Lung (tissue), 16 donors: ENCODE measurements around the gene ANG. TPM values are rescaled to one million over a fixed set of nuclear protein-coding genes. Genes with fewer than 3 reads are reported as not detected.
"Not testable (repeated sequence)": the region's sequence is repeated elsewhere in the genome, so short reads cannot be mapped to it uniquely, and the experiment has no call there.

Experiments used
- ATAC-seq: fragments of 200-7000 bp; cut with Tn5 transposase; one replicate; pipeline ENCODE4 v1.9.1; 2020; ENCODE audit warnings: moderate number of reproducible peaks; ENCODE audit not compliant: insufficient read depth, low FRiP score
- DNase-seq, 3 donors: peaks; one replicate each; pipeline ENCODE4 v3.0.0-alpha.2; 2013 to 2017
- H3K27ac ChIP-seq, 2 donors: one replicate each; pipeline ENCODE4 v1.5.1; 2013; ENCODE audit warnings: mild to moderate bottlenecking in 2 of 2, moderate library complexity in 2 of 2, control low read depth in 1 of 2, inconsistent platforms in 1 of 2, low read depth in 1 of 2, low read length in 1 of 2
- H3K27me3 ChIP-seq, 3 donors: one replicate each; pipeline ENCODE4 v1.5.1; 2013; ENCODE audit warnings: low read length in 2 of 3; ENCODE audit not compliant: control insufficient read depth in 3 of 3, insufficient read depth in 3 of 3
- H3K36me3 ChIP-seq, 4 donors: one replicate each; pipeline ENCODE4 v1.5.1; 2013; ENCODE audit warnings: low read length in 4 of 4, mild to moderate bottlenecking in 1 of 4, moderate library complexity in 1 of 4; ENCODE audit not compliant: control insufficient read depth in 4 of 4, insufficient read depth in 4 of 4
- H3K4me1 ChIP-seq, 5 donors: one replicate each; pipeline ENCODE4 v1.5.1; 2013; ENCODE audit warnings: low read length in 5 of 5, mild to moderate bottlenecking in 2 of 5, moderate library complexity in 1 of 5; ENCODE audit not compliant: control insufficient read depth in 5 of 5, insufficient read depth in 5 of 5
- H3K4me3 ChIP-seq: one replicate; pipeline ENCODE4 v1.5.1; 2013; ENCODE audit warnings: mild to moderate bottlenecking, control low read depth, moderate library complexity
- H3K9ac ChIP-seq, 2 donors: one replicate each; pipeline ENCODE4 v1.5.1; 2013; ENCODE audit warnings: low read length in 2 of 2, control low read depth in 1 of 2; ENCODE audit not compliant: insufficient read depth in 1 of 2
- H3K9me3 ChIP-seq, 4 donors: one replicate each; pipeline ENCODE4 v1.5.1; 2013; ENCODE audit warnings: low read length in 3 of 4, mild to moderate bottlenecking in 1 of 4, moderate library complexity in 1 of 4; ENCODE audit not compliant: control insufficient read depth in 4 of 4, insufficient read depth in 3 of 4
- WGBS, 2 donors: extraction: QIAGEN DNeasy Blood & Tissue Kit; methylation state at CpG; one replicate each; pipeline ENCODE4 v1.1.7; 2013; 5-methylcytosine and 5-hydroxymethylcytosine counted together
- long read RNA-seq, 5 donors: transcript quantifications; one replicate each; lab custom pipeline, GENCODE V29; 2026
- polyA plus RNA-seq, 2 donors: library from polyadenylated mRNA; stranded (reverse); fragments of 200-250 nt; gene quantifications; one replicate each; pipeline ENCODE4 v1.2.1, GENCODE V29; 2013
- total RNA-seq, 2 donors: library from RNA; depleted of rRNA in 1 of 2; stranded (reverse); fragments of >200 nt in 1 of 2; gene quantifications; one replicate each; pipeline ENCODE4 v1.2.1, GENCODE V29; 2014 to 2021
- TF ChIP-seq, protein P1 (sequence below): IDR thresholded peaks from 2 replicates; pipeline ENCODE4 v1.5.1; 2012; ENCODE audit warnings: mild to moderate bottlenecking; ENCODE audit errors: control extremely low read depth, extremely low read depth
- donor health status: control.
- donor health status: control.
- donor health status: Bipolar disorder and iron deficiency.
- donor health status: healthy.
- donor health status: DM: yes; HTN: yes; CAD: no.

The ANG gene
- 10 to 100 TPM; 14.0 to 16.3 TPM for total RNA-seq
- polyA plus RNA-seq: 10 to 100 TPM; 19.6 to 27.5 TPM
- long read RNA-seq, donor 1, partial matches to known transcripts: 0 of 4 reads
- long read RNA-seq, donor 1, other reads (novel, unspliced or antisense): 0 of 4 reads
- long read RNA-seq, donor 2, transcript ANG-201 (2 exons, 1,222 nt): major isoform, 5 of 5 reads
- long read RNA-seq, donor 2, partial matches to known transcripts: 0 of 5 reads
- long read RNA-seq, donor 2, other reads (novel, unspliced or antisense): 0 of 5 reads
- long read RNA-seq, donor 3, partial matches to known transcripts: 0 of 3 reads
- long read RNA-seq, donor 3, other reads (novel, unspliced or antisense): 0 of 3 reads
- long read RNA-seq, donor 4, partial matches to known transcripts: 0 of 3 reads
- long read RNA-seq, donor 4, other reads (novel, unspliced or antisense): 0 of 3 reads
- long read RNA-seq, donor 5, transcript ANG-201 (2 exons, 1,222 nt): major isoform, 8 of 8 reads
- long read RNA-seq, donor 5, partial matches to known transcripts: 0 of 8 reads
- long read RNA-seq, donor 5, other reads (novel, unspliced or antisense): 0 of 8 reads

DNA sequence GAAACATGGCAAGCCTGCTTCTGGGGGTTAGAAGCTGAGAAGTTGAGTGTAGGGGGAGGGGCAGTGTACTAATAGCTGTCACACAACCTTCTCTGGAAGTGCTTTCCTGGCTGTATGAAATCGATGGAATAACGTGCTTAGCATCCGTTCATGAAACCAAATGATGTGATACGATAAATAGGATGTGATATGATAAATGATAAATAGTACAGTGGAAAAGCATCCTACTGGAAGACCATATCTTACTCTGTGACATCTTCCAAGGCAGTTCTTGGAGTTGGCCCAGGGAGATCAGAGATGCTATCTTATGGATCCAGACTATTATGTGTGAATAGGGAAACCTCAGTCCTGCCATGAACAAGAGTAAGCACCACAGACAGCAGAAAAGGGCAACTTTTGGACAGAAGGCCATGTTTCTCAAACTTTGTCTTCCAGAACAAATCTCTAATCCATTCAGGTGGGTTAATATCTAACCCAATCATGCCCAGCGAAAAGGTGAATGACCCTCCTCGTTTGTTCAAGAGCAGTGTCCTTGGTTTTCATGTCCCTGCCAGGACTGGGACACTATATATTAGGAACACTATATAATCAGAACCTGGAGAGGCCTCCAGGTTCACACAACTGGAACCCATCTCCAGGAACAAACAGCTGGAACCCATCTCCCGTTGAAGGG is at the start of gene ANG:
ANG (plus strand) TSS at position 598 of the 673 bp plus-strand sequence. CDS start 4,801 bp downstream, outside the sequence.
- TF ChIP-seq, protein P1, sequence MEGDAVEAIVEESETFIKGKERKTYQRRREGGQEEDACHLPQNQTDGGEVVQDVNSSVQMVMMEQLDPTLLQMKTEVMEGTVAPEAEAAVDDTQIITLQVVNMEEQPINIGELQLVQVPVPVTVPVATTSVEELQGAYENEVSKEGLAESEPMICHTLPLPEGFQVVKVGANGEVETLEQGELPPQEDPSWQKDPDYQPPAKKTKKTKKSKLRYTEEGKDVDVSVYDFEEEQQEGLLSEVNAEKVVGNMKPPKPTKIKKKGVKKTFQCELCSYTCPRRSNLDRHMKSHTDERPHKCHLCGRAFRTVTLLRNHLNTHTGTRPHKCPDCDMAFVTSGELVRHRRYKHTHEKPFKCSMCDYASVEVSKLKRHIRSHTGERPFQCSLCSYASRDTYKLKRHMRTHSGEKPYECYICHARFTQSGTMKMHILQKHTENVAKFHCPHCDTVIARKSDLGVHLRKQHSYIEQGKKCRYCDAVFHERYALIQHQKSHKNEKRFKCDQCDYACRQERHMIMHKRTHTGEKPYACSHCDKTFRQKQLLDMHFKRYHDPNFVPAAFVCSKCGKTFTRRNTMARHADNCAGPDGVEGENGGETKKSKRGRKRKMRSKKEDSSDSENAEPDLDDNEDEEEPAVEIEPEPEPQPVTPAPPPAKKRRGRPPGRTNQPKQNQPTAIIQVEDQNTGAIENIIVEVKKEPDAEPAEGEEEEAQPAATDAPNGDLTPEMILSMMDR: no peak
- no peak within 1 kb of the TSS for H3K27ac ChIP-seq
- H3K4me1 ChIP-seq: peaks cover 0 to 22% (median 3%) of the 10 kb centered on the region in 5 donors
- no peaks in the 10 kb centered on the region for H3K27me3 ChIP-seq
- DNase-seq (no peak), ATAC-seq (no peak)
- H3K9me3 ChIP-seq: no peaks in the 10 kb centered on the region
- H3K36me3 ChIP-seq: no peaks in the 10 kb centered on the region
- WGBS, 2 donors: 75 to 83% methylated on average over 7 of the region's 7 CpGs
- H3K4me3 ChIP-seq: no peak within 1 kb of the TSS
- no peak within 1 kb of the TSS for H3K9ac ChIP-seq

DNA sequence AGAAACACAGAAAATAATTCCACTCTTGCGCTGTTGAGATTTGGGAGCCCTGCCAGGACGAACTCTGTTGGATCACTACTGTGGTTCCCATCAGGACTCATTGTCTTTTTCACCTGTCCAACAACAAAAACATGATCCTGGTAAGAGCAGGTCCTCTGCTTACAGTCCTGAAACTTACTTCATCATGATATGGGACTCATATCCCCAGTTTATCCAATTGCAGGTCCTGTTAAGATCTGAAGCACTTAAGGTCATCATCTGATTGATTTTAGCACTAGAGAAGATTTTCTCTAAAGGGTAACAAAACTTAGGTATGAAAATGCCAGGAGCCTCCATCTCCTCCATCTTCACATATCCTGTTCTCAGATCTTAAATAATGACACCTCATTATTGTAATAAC is 47.0 kb upstream of the ANG start, which contains the start of gene OR6S1:
OR6S1 (minus strand) TSS at position 101 of the 400 bp plus-strand sequence; CDS start at position 101, 0 bp downstream.
- DNase-seq (no peak), ATAC-seq (no peak)
- Histone ChIP-seq H3K27me3 (peaks cover 0 to 12% (median 5%) of the 10 kb centered on the region in 3 donors), H3K9me3 (peaks cover 0 to under 1% (median 0%) of the 10 kb centered on the region in 4 donors), H3K4me1 (no peaks in the 10 kb centered on the region), H3K27ac (no peak within 1 kb of the TSS), H3K4me3 (no peak within 1 kb of the TSS), H3K9ac (no peak within 1 kb of the TSS), H3K36me3 (no peaks in the 10 kb centered on the region)
- WGBS, 2 donors: 84 to 98% methylated on average over 2 of the region's 2 CpGs
- TF ChIP-seq, protein P1: no peak

DNA sequence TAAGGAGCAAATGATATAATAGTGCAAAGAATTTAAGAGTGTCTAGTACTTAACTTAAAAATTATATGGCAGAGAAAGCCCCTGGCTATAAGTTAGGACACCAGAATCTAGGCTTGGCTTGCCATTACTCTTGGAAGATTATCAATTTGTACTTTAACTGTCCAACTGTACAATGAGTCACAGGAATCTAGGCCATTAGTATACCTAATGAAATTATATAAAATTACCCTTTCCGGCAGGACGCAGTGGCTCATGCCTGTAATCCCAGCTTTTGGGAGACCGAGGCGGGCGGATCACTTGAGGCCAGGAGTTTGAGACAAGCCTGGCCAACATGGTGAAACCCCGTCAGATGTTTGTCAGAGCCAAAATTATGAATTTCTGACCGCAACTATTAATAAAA is 46.4 kb upstream of the ANG start:
- H3K9ac ChIP-seq: no peak overlapping the region
- TF ChIP-seq, protein P1: no peak
- ATAC-seq (no peak), DNase-seq (no peak)
- H3K4me1 ChIP-seq: no peaks in the 10 kb centered on the region
- peaks cover 0 to 3% (median 0%) of the 10 kb centered on the region in 4 donors for H3K9me3 ChIP-seq
- WGBS, 2 donors: 94% methylated on average over 7 of the region's 7 CpGs
- H3K27ac ChIP-seq: no peak overlapping the region
- H3K36me3 ChIP-seq: no peaks in the 10 kb centered on the region
- H3K27me3 ChIP-seq: peaks cover 0 to 12% (median 4%) of the 10 kb centered on the region in 3 donors
- no peak overlapping the region for H3K4me3 ChIP-seq

DNA sequence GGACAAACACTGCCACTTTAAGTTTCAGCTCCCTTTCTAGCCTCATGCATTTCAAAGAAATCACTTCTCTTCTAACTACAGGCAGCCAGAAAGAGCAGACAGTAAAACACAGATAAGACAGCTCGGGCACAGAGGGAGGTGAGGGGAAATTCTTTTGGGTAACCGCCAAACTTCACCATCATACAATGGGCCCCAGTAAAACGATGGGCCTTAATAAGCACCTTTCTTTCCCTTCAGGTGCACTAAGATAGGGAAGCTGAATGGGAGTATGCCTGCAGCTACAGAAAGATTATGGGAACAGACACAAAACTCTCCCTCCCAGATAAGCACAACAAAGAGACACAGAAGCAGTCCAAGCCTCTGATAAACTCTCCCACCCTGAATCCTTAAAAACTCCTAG is 45.8 kb upstream of the ANG start:
- WGBS, 2 donors: 25 to 41% methylated on average over 3 of the region's 3 CpGs
- H3K9me3 ChIP-seq, H3K9ac ChIP-seq, ATAC-seq, H3K27me3 ChIP-seq, H3K36me3 ChIP-seq, DNase-seq, H3K4me1 ChIP-seq, H3K27ac ChIP-seq, H3K4me3 ChIP-seq: not testable (repeated sequence)
